ENCODE data around the gene UTS2B.

Gene UTS2B

GRCh38 chr3:191342006-191342405 is 11.7 kb upstream of the UTS2B start:
- Histone ChIP-seq H3K27ac (ENCODE audit: extremely low read depth, low read depth, low read length) (no peak overlapping the region), H3K9me3 (ENCODE audit: control insufficient read depth, insufficient read depth, low read depth, low read length) (no peaks in the 10 kb centered on the region), H3K4me3 (ENCODE audit: low read depth, low read length) (no peak overlapping the region), H3K36me3 (ENCODE audit: control insufficient read depth in 2 of 2, insufficient read depth in 1 of 2, low read length in 2 of 2) (no peaks in the 10 kb centered on the region), H3K4me1 (ENCODE audit: control insufficient read depth, insufficient read depth, low read length) (peaks cover 32% of the 10 kb centered on the region)
- no peak for TF ChIP-seq ZNF510 (tag by site-specific recombination; IDR thresholded peaks at IDR 0.05; ENCODE audit: insufficient replicate concordance)
- no peak for TF ChIP-seq ZNF214 (tag by site-specific recombination; IDR thresholded peaks at IDR 0.05; ENCODE audit: borderline replicate concordance)
- TF ChIP-seq ZNF785 (tag by site-specific recombination; IDR thresholded peaks at IDR 0.05), result no peak
- TF ChIP-seq ZNF777 (tag by site-specific recombination; IDR thresholded peaks at IDR 0.05; ENCODE audit: borderline replicate concordance), result no peak
- no peak for TF ChIP-seq ATF2 (tag by site-specific recombination; IDR thresholded peaks at IDR 0.05; ENCODE audit: low read depth)
- TF ChIP-seq, protein P1, sequence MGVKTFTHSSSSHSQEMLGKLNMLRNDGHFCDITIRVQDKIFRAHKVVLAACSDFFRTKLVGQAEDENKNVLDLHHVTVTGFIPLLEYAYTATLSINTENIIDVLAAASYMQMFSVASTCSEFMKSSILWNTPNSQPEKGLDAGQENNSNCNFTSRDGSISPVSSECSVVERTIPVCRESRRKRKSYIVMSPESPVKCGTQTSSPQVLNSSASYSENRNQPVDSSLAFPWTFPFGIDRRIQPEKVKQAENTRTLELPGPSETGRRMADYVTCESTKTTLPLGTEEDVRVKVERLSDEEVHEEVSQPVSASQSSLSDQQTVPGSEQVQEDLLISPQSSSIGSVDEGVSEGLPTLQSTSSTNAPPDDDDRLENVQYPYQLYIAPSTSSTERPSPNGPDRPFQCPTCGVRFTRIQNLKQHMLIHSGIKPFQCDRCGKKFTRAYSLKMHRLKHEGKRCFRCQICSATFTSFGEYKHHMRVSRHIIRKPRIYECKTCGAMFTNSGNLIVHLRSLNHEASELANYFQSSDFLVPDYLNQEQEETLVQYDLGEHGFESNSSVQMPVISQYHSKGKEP (tag by site-specific recombination; IDR thresholded peaks at IDR 0.05), result no peak
- no peak for TF ChIP-seq ZFP37 (tag by site-specific recombination; IDR thresholded peaks at IDR 0.05)
- TF ChIP-seq KLF1 (tag by site-specific recombination; IDR thresholded peaks at IDR 0.05), result no peak
- TF ChIP-seq, protein P2, sequence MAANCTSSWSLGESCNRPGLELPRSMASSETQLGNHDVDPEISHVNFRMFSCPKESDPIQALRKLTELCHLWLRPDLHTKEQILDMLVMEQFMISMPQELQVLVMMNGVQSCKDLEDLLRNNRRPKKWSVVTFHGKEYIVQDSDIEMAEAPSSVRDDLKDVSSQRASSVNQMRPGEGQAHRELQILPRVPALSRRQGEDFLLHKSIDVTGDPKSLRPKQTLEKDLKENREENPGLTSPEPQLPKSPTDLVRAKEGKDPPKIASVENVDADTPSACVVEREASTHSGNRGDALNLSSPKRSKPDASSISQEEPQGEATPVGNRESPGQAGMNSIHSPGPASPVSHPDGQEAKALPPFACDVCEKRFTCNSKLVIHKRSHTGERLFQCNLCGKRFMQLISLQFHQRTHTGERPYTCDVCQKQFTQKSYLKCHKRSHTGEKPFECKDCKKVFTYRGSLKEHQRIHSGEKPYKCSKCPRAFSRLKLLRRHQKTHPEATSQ (tag by site-specific recombination; IDR thresholded peaks at IDR 0.05), result no peak
- TF ChIP-seq SALL2 (tag by site-specific recombination; IDR thresholded peaks at IDR 0.05; ENCODE audit: borderline replicate concordance), result no peak
- TF ChIP-seq ZNF155 (tag by site-specific recombination; IDR thresholded peaks at IDR 0.05), result no peak
- no peak for TF ChIP-seq ZNF555 (tag by site-specific recombination; conservative IDR thresholded peaks at IDR 0.05)
- TF ChIP-seq ZSCAN18 (tag by site-specific recombination; IDR thresholded peaks at IDR 0.05), result no peak
- TF ChIP-seq, protein P3, sequence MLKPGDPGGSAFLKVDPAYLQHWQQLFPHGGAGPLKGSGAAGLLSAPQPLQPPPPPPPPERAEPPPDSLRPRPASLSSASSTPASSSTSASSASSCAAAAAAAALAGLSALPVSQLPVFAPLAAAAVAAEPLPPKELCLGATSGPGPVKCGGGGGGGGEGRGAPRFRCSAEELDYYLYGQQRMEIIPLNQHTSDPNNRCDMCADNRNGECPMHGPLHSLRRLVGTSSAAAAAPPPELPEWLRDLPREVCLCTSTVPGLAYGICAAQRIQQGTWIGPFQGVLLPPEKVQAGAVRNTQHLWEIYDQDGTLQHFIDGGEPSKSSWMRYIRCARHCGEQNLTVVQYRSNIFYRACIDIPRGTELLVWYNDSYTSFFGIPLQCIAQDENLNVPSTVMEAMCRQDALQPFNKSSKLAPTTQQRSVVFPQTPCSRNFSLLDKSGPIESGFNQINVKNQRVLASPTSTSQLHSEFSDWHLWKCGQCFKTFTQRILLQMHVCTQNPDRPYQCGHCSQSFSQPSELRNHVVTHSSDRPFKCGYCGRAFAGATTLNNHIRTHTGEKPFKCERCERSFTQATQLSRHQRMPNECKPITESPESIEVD (tag by site-specific recombination; IDR thresholded peaks at IDR 0.05), result no peak
- TF ChIP-seq ZNF366 (tag by site-specific recombination; conservative IDR thresholded peaks at IDR 0.05), result no peak
- TF ChIP-seq, protein P4, sequence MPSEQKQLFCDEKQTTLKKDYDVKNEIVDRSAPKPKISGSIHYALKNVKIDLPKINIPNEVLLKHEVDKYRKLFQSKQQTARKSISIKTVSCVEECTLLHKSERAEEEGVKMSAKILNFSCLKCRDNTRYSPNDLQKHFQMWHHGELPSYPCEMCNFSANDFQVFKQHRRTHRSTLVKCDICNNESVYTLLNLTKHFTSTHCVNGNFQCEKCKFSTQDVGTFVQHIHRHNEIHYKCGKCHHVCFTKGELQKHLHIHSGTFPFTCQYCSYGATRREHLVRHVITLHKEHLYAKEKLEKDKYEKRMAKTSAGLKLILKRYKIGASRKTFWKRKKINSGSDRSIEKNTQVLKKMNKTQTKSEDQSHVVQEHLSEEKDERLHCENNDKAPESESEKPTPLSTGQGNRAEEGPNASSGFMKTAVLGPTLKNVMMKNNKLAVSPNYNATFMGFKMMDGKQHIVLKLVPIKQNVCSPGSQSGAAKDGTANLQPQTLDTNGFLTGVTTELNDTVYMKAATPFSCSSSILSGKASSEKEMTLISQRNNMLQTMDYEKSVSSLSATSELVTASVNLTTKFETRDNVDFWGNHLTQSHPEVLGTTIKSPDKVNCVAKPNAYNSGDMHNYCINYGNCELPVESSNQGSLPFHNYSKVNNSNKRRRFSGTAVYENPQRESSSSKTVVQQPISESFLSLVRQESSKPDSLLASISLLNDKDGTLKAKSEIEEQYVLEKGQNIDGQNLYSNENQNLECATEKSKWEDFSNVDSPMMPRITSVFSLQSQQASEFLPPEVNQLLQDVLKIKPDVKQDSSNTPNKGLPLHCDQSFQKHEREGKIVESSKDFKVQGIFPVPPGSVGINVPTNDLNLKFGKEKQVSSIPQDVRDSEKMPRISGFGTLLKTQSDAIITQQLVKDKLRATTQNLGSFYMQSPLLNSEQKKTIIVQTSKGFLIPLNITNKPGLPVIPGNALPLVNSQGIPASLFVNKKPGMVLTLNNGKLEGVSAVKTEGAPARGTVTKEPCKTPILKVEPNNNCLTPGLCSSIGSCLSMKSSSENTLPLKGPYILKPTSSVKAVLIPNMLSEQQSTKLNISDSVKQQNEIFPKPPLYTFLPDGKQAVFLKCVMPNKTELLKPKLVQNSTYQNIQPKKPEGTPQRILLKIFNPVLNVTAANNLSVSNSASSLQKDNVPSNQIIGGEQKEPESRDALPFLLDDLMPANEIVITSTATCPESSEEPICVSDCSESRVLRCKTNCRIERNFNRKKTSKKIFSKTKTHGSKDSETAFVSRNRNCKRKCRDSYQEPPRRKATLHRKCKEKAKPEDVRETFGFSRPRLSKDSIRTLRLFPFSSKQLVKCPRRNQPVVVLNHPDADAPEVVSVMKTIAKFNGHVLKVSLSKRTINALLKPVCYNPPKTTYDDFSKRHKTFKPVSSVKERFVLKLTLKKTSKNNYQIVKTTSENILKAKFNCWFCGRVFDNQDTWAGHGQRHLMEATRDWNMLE (tag by site-specific recombination; conservative IDR thresholded peaks at IDR 0.05; ENCODE audit: low read depth), result no peak
- POLR2A ChIA-PET, result no interaction called here
- CTCF ChIA-PET, result interaction anchor here (0.6 kb wide), 1 partner anchor 157 kb away, joined by 4 read pairs; no protein-coding TSS in a partner anchor

Data from HEK293 (cell line).